GM12864 (cell line): ENCODE measurements around the gene CACNA2D3.

Source experiments
- DNase-seq: peaks from one replicate; pipeline ENCODE4 v3.0.0-alpha.2; 2011; ENCODE audit warnings: low read depth
- H3K4me3 ChIP-seq: 2 replicates; pipeline ENCODE4 v1.5.1; 2011; ENCODE audit warnings: mild to moderate bottlenecking, low read depth, low read length, control low read depth
- TF ChIP-seq, protein P1 (sequence below): IDR thresholded peaks from 2 replicates; pipeline ENCODE4 v1.5.1; 2011; ENCODE audit warnings: low read depth, mild to moderate bottlenecking, moderate library complexity, low read length, control low read depth, inconsistent platforms; ENCODE audit errors: missing control alignments

CACNA2D3 gene

GRCh38 chr3:54193093-54193492 lies 70.7 kb downstream of the CACNA2D3 start:
- TF ChIP-seq, protein P1, sequence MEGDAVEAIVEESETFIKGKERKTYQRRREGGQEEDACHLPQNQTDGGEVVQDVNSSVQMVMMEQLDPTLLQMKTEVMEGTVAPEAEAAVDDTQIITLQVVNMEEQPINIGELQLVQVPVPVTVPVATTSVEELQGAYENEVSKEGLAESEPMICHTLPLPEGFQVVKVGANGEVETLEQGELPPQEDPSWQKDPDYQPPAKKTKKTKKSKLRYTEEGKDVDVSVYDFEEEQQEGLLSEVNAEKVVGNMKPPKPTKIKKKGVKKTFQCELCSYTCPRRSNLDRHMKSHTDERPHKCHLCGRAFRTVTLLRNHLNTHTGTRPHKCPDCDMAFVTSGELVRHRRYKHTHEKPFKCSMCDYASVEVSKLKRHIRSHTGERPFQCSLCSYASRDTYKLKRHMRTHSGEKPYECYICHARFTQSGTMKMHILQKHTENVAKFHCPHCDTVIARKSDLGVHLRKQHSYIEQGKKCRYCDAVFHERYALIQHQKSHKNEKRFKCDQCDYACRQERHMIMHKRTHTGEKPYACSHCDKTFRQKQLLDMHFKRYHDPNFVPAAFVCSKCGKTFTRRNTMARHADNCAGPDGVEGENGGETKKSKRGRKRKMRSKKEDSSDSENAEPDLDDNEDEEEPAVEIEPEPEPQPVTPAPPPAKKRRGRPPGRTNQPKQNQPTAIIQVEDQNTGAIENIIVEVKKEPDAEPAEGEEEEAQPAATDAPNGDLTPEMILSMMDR, result no peak
- no peak overlapping the region for H3K4me3 ChIP-seq
- DNase-seq, result no peak

DNA sequence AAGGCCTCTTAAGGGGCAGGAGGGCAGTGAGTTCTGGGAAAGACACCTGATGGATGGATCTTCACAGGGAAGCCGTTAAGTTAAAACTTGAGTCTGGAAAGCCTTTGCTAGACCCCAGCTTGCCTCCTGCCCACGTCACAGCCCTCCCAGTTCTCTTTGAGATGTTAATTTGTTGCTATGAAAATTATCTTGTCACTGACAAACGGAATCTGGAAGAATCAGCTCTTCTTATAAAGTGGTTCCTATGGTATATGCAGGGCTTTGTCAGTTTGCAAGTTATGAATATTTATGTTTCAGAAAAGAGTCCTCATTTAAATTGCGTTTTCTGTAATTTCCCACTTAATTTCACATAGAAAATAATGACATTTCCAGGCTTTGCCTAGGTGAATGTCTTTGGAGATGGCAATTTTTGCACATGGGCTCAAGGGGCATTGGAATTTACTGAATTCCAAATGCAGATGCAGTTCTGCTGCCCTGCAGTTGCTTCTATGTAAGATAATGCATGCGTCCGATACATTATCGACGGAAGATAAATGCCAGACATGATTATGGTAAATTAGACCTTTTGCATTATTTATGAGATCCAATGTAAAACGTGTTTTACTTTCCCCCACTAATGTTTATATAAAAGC lies 74.1 kb downstream of the CACNA2D3 start:
- DNase-seq, result no peak
- H3K4me3 ChIP-seq, result no peak overlapping the region
- TF ChIP-seq, protein P1, result no peak

- DNase-seq, result no peak
- TF ChIP-seq, protein P1, result no peak
- H3K4me3 ChIP-seq, result no peak overlapping the region
Observed at GRCh38 chr3:54197509-54197908, 75.2 kb downstream of the CACNA2D3 start.

DNA sequence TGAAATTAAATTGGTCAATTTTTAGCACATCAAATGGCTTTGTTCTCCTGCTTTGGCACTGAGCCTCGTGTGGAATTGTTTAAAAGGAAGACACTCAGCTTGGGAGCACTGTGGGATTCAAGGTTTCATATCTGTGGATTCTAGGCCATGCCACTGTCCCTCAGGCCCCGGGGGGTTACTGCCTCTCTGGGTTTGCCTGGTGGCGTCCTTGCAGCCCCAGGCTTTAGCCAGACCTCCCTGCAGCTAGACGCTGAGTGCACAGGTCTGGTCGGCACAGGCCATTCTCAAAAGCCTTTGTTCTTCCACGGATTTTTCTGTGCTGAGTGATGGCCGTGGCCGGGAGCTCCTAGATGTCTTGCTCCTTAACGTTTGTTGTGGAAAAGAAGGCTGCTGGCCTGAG lies 76.2 kb downstream of the CACNA2D3 start:
- no peak overlapping the region for H3K4me3 ChIP-seq
- no peak for DNase-seq
- TF ChIP-seq, protein P1, result no peak

GRCh38 chr3:54202054-54202453 lies 79.7 kb downstream of the CACNA2D3 start:
- H3K4me3 ChIP-seq, result no peak overlapping the region
- TF ChIP-seq, protein P1, result no peak
- DNase-seq, result no peak

- no peak for DNase-seq
- no peak overlapping the region for H3K4me3 ChIP-seq
- TF ChIP-seq, protein P1, result no peak
Observed at GRCh38 chr3:54202651-54203248, 80.4 kb downstream of the CACNA2D3 start.

- DNase-seq, result no peak
- TF ChIP-seq, protein P1, result no peak
- no peak overlapping the region for H3K4me3 ChIP-seq
Observed at GRCh38 chr3:54206874-54207273, 84.5 kb downstream of the CACNA2D3 start.
